ENCODE data around the gene AP2A1. TPM values are rescaled to one million over a fixed set of nuclear protein-coding genes. Genes with fewer than 3 reads are reported as not detected.

Gene AP2A1
- total RNA-seq, 2 donors from 2014 or later, result 43.5 to 45.9 TPM

DNA sequence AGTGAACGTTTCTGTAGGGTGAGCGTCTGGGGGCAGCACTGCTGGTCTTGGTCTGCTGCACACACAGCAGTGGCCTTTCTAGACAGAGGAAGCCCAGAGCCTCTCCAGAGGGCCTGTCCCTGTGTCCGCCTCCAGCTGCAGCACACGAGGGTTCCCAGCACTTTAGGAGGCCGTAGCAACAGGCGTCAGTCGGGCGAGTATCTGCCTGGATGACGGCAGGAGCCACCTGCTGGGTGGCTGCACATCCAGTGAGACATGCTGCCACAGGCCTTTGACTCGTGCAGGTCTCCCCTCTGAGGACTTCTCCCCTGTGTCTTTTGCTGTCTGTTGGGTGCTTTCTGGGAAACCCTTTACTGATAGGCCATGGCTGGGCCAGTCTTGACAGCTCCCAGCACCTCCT, 22.1 kb downstream of the AP2A1 start:
- Histone ChIP-seq H3K27ac (no peak overlapping the region), H3K4me3 (no peak overlapping the region), H3K36me3 (replicated peaks in 1 of 2; ENCODE audit: insufficient read depth in 1 of 2, low read depth in 2 of 2) (peaks cover 0 to 16% of the 10 kb centered on the region in 2 donors), H3K27me3 (no peaks in the 10 kb centered on the region), H3K4me1 (no peaks in the 10 kb centered on the region), H3K9me3 (no peaks in the 10 kb centered on the region)
- WGBS, 2 donors, result 74 to 87% methylated on average over 3 to 10 of the region's 10 CpGs
- no peak for ATAC-seq
- intact Hi-C loops (cut with DNase I), result no loop called here
- TF ChIP-seq, protein P1, sequence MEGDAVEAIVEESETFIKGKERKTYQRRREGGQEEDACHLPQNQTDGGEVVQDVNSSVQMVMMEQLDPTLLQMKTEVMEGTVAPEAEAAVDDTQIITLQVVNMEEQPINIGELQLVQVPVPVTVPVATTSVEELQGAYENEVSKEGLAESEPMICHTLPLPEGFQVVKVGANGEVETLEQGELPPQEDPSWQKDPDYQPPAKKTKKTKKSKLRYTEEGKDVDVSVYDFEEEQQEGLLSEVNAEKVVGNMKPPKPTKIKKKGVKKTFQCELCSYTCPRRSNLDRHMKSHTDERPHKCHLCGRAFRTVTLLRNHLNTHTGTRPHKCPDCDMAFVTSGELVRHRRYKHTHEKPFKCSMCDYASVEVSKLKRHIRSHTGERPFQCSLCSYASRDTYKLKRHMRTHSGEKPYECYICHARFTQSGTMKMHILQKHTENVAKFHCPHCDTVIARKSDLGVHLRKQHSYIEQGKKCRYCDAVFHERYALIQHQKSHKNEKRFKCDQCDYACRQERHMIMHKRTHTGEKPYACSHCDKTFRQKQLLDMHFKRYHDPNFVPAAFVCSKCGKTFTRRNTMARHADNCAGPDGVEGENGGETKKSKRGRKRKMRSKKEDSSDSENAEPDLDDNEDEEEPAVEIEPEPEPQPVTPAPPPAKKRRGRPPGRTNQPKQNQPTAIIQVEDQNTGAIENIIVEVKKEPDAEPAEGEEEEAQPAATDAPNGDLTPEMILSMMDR (IDR thresholded peaks at IDR 0.05), result no peak
- no peak for TF ChIP-seq POLR2A (IDR thresholded peaks at IDR 0.05)
- DNase-seq, result no peak

DNA sequence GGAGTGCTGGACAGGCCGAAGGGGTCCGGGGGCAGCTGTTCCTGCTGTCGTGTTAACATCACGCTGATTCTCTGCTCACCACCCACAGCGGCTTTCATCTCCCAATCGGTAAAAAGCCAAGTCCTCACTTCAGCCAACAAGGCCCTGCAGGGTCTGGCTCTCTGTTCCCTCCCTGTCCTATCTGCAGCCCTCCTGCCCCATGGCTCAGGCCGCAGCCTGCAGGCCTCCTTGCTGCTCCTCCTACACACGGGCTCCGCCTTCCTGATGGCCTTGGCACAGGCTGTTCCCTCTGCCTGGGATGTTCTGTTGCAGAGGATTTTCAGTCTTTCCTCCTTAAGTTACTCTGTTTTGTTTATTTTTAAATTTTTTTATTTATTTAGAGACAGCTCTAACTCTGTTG, 24.1 kb downstream of the AP2A1 start:
- ATAC-seq (no peak), DNase-seq (peak in 3 of 4 donors; percentile 24 to 38 (median 30))
- Histone ChIP-seq H3K27ac (no peak overlapping the region), H3K9me3 (no peaks in the 10 kb centered on the region), H3K4me3 (no peak overlapping the region), H3K36me3 (replicated peaks in 1 of 2; ENCODE audit: insufficient read depth in 1 of 2, low read depth in 2 of 2) (peaks cover 0 to 22% of the 10 kb centered on the region in 2 donors), H3K27me3 (no peaks in the 10 kb centered on the region), H3K4me1 (no peaks in the 10 kb centered on the region)
- no peak for TF ChIP-seq POLR2A (IDR thresholded peaks at IDR 0.05)
- TF ChIP-seq, protein P1 (IDR thresholded peaks at IDR 0.05), result no peak
- intact Hi-C loops (cut with DNase I), result no loop called here
- WGBS, 2 donors, result 79 to 87% methylated on average over 9 of the region's 9 CpGs

DNA sequence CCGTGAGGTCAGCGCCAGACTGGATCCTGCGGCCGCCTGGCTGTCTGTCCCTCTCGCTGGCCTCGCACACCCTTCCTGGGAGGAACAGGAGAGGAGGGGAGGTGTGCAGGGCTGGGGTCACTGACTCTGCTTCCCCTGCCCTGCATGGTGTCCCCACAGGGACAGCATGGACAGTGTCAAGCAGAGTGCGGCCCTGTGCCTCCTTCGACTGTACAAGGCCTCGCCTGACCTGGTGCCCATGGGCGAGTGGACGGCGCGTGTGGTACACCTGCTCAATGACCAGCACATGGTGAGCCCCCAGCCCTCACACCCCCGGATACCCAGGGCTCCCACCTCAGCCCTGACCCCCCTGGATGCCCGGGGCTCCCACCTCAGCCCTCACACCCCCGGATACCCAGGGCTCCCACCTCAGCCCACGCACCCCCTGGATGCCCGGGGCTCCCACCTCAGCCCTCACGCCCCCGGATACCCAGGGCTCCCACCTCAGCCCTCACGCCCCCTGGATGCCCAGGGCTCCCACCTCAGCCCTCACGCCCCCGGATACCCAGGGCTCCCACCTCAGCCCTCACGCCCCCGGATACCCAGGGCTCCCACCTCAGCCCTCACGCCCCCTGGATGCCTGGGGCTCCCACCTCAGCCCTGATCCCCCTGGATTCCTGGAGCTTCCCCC, 25.1 kb downstream of the AP2A1 start:
- ATAC-seq, result no peak

DNA sequence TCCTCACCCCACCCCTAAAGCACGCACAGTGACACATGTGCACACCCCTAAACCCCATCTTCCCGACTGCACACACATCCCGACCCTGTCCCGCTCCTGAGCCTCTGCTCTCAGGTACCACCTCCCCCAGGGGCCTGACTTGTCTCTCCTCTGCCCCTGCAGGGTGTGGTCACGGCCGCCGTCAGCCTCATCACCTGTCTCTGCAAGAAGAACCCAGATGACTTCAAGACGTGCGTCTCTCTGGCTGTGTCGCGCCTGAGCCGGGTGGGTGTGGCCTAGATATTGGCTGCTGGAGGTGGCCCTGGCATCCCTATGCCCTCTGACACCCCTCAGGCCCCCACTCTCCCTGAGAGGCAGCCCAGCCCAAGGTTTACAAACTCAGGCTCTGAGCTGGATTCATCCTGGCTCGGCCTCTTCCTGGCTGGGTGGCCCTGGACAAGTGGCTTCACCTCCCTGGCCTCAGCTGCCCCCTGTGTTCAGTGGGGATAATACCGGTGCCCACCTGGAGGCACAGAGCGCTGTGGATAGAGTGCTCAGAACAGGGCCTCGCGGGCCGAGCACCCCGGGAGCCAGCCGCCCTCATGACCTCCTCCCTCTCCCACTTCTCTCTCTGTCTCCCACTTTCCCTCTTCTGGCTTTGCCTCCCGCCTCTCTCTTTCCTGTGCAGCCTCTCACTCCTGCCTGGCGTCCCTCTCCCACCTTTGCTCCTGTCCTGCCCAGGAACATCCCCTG, 26.2 kb downstream of the AP2A1 start:
- Histone ChIP-seq H3K27ac (no peak overlapping the region), H3K27me3 (no peaks in the 10 kb centered on the region), H3K4me3 (no peak overlapping the region), H3K36me3 (replicated peaks in 1 of 2; ENCODE audit: insufficient read depth in 1 of 2, low read depth in 2 of 2) (peaks cover 0 to 33% of the 10 kb centered on the region in 2 donors), H3K4me1 (no peaks in the 10 kb centered on the region), H3K9me3 (no peaks in the 10 kb centered on the region)
- WGBS, 2 donors, result 94 to 96% methylated on average over 17 to 22 of the region's 22 CpGs
- no peak for DNase-seq
- TF ChIP-seq, protein P1 (IDR thresholded peaks at IDR 0.05), result no peak
- no peak for TF ChIP-seq POLR2A (IDR thresholded peaks at IDR 0.05)
- intact Hi-C loops (cut with DNase I), result no loop called here
- no peak for ATAC-seq

More for the DNA sequence above, 25.1 kb downstream of the AP2A1 start:
- intact Hi-C loops (cut with DNase I), result no loop called here
- 89 to 93% methylated on average over 8 to 22 of the region's 26 CpGs for WGBS, 2 donors
- DNase-seq, result no peak
- Histone ChIP-seq H3K27me3 (no peaks in the 10 kb centered on the region), H3K4me3 (no peak overlapping the region), H3K4me1 (no peaks in the 10 kb centered on the region), H3K36me3 (replicated peaks in 1 of 2; ENCODE audit: insufficient read depth in 1 of 2, low read depth in 2 of 2) (peaks cover 0 to 29% of the 10 kb centered on the region in 2 donors), H3K9me3 (no peaks in the 10 kb centered on the region), H3K27ac (no peak overlapping the region)
- no peak for TF ChIP-seq POLR2A (IDR thresholded peaks at IDR 0.05)
- TF ChIP-seq, protein P1 (IDR thresholded peaks at IDR 0.05), result no peak
